ENCODE results near the gene SON.

SON gene

DNA sequence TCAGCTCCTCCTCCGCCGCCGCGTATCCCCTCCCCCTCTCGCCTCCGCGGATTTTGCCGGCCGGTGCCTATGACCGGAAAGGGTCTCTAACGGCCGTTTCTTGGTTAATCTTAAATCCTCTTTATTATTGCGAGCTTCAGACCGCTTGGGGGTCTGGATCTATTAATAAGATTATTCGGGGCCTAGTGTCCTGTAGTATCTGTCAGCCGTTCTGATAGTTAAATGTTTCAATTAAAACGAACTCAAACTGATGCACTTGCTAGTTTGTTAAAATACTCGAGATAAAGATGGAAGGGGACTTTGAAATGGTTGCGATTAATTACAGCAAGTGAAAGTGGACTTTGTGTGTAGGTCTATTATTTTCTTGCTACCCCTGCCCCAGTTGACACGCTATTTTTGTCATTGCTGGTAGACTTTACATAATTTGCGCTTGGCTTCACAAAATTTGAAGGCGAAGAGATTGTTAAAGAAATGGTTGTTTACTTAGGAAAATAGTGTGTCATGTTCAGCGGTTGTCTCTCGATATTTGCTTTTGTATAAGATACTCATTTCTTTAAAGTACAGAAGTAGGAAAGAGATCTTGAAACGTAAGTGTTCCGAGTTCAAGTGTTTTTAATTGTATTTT, 779 bp downstream of the SON start:
- DNase-seq: no peak

DNA sequence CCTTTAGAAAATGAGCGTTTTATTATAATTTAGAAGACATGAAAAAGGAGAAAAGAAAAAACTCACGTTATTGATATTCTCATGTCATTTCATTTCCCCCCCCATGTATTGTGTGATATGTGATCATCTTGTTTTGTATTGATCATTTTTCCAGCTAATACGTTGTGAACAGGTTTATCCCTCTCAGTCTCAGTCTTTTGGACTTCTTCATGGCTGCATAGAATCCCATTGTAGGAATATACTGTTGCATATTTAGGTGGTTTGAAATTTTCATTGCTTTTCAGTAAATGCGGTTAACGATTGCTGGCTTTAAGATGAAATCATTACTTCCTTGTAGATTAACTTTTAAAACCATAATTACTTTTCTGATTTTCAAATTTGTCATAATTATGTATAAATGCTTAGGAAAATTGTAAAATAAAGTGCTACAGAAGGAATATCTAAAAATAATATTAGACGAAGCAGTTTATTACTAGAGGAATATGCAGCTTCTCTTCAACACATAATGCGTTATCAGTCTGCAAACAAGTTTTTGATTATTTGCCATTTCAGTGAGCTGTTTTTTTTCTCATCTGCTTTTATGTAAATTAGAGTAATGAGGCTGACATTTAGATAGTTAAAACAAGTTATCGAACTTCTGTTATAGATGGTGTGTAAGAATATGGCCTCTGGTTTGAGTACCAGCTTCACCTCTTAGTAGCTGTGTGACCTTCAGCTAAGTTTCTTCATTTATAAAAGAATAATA, 1.8 kb downstream of the SON start:
- DNase-seq: no peak

DNA sequence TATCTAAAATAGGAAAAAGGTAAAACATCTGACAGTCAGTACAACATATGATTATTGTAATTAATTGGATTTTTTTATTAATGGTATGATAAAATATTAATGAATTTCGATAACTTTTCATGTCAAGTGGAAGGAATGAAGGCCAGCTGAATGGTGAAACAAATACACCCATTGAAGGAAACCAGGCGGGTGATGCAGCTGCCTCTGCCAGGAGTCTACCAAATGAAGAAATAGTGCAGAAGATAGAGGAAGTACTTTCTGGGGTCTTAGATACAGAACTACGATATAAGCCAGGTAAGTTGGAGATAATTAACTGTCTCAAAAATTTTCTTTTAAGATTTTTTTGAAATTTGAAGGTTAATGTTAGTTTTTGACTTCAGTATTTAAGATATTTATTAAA, 3.2 kb downstream of the SON start:
- no peak for DNase-seq

DNA sequence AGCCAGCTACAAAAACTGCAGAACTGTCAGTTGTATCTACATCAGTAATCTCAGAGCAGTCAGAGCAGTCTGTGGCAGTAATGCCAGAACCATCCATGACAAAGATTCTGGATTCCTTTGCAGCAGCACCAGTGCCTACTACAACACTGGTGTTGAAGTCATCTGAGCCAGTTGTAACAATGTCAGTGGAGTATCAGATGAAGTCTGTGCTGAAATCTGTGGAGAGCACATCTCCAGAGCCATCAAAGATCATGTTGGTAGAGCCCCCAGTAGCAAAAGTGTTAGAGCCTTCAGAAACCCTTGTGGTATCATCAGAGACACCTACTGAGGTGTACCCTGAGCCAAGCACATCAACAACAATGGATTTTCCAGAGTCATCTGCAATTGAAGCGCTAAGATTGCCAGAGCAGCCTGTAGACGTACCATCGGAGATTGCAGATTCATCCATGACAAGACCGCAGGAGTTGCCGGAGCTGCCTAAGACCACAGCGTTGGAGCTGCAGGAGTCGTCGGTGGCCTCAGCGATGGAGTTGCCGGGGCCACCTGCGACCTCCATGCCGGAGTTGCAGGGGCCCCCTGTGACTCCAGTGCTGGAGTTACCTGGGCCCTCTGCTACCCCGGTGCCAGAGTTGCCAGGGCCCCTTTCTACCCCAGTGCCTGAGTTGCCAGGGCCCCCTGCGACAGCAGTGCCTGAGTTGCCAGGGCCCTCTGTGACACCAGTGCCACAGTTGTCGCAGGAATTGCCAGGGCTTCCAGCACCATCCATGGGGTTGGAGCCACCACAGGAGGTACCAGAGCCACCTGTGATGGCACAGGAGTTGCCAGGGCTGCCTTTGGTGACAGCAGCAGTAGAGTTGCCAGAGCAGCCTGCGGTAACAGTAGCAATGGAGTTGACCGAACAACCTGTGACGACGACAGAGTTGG, 7.3 kb downstream of the SON start:
- DNase-seq: no peak

DNA sequence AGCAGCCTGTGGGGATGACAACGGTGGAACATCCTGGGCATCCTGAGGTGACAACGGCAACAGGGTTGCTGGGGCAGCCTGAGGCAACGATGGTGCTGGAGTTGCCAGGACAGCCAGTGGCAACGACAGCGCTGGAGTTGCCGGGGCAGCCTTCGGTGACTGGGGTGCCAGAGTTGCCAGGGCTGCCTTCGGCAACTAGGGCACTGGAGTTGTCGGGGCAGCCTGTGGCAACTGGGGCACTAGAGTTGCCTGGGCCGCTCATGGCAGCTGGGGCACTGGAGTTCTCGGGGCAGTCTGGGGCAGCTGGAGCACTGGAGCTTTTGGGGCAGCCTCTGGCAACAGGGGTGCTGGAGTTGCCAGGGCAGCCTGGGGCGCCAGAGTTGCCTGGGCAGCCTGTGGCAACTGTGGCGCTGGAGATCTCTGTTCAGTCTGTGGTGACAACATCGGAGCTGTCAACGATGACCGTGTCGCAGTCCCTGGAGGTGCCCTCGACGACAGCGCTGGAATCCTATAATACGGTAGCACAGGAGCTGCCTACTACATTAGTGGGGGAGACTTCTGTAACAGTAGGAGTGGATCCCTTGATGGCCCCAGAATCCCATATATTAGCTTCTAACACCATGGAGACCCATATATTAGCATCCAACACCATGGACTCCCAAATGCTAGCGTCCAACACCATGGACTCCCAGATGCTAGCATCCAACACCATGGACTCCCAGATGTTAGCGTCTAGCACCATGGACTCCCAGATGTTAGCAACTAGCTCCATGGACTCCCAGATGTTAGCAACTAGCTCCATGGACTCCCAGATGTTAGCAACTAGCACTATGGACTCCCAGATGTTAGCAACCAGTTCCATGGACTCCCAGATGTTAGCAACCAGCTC, 8.2 kb downstream of the SON start:
- DNase-seq: no peak

DNA sequence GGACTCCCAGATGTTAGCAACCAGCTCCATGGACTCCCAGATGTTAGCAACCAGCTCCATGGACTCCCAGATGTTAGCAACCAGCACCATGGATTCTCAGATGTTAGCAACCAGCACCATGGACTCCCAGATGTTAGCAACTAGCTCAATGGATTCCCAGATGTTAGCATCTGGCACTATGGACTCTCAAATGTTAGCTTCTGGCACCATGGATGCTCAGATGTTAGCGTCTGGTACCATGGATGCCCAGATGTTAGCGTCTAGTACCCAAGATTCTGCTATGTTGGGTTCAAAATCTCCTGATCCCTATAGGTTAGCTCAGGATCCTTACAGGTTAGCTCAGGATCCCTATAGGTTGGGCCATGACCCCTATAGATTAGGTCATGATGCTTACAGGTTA, 8.8 kb downstream of the SON start:
- DNase-seq: no peak

DNA sequence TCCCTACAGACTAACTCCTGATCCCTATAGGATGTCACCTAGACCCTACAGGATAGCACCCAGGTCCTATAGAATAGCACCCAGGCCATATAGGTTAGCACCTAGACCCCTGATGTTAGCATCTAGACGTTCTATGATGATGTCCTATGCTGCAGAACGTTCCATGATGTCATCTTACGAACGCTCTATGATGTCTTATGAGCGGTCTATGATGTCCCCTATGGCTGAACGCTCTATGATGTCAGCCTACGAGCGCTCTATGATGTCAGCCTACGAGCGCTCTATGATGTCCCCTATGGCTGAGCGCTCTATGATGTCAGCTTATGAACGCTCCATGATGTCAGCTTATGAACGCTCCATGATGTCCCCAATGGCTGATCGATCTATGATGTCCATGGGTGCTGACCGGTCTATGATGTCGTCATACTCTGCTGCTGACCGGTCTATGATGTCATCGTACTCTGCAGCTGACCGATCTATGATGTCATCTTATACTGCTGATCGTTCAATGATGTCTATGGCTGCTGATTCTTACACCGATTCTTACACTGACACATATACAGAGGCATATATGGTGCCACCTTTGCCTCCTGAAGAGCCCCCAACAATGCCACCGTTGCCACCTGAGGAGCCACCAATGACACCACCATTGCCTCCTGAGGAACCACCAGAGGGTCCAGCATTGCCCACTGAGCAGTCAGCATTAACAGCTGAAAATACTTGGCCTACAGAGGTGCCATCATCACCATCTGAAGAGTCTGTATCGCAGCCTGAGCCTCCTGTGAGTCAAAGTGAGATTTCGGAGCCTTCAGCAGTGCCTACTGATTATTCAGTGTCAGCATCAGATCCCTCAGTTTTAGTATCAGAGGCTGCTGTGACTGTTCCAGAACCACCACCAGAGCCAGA, 9.5 kb downstream of the SON start:
- no peak for DNase-seq

DNA sequence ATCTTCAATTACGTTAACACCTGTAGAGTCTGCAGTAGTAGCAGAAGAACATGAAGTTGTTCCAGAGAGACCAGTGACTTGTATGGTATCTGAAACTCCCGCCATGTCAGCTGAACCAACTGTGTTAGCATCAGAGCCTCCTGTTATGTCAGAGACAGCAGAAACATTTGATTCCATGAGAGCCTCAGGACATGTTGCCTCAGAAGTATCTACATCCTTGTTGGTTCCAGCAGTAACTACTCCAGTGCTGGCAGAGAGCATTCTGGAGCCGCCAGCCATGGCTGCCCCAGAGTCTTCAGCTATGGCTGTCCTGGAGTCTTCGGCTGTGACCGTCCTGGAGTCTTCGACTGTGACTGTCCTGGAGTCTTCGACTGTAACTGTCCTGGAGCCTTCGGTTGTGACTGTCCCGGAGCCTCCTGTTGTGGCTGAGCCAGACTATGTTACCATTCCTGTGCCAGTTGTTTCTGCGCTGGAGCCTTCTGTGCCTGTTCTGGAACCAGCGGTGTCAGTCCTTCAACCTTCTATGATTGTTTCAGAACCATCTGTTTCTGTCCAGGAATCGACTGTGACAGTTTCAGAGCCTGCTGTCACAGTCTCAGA, 10.3 kb downstream of the SON start:
- no peak for DNase-seq

DNA sequence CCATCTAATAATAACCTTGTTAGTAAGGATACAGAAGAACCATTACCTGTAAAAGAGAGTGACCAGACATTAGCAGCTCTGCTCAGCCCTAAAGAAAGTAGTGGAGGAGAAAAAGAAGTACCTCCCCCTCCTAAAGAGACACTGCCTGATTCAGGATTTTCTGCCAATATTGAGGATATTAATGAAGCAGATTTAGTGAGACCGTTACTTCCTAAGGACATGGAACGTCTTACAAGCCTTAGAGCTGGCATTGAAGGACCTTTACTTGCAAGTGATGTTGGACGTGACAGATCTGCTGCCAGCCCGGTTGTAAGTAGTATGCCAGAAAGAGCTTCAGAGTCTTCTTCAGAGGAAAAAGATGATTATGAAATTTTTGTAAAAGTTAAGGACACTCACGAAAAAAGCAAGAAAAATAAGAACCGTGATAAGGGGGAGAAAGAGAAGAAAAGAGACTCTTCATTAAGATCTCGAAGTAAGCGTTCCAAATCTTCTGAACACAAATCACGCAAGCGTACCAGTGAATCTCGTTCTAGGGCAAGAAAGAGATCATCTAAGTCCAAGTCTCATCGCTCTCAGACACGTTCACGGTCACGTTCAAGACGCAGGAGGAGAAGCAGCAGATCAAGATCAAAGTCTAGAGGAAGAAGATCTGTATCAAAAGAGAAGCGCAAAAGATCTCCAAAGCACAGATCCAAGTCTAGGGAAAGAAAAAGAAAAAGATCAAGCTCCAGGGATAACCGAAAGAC, 11.6 kb downstream of the SON start:
- no peak for DNase-seq

DNA sequence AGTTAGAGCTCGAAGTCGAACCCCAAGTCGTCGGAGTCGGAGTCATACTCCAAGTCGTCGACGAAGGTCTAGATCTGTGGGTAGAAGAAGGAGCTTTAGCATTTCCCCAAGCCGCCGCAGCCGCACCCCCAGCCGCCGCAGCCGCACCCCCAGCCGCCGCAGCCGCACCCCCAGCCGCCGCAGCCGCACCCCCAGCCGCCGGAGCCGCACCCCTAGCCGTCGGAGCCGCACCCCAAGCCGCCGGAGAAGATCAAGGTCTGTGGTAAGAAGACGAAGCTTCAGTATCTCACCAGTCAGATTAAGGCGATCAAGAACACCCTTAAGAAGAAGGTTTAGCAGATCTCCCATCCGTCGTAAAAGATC, 12.1 kb downstream of the SON start:
- DNase-seq: no peak

DNA sequence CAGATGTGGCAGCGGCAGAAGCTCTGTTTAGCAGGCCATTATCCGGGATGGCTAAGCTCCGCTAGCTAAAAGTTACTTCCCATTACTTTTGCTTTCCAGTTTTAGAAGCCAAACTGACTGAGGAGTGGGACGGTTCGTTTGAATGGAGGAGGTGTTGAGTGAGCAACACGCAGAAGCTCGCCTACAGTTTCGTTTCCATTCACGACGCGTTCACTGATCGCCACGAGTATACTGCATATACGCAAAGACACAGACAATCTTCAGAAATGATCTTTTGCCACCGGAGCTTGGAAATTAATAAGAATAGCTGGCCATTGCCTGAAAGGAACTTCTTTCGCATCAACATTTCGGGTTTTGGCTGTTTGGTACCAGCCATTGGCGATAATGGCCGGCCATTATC, 14.6 kb downstream of the SON start:
- DNase-seq: no peak

DNA sequence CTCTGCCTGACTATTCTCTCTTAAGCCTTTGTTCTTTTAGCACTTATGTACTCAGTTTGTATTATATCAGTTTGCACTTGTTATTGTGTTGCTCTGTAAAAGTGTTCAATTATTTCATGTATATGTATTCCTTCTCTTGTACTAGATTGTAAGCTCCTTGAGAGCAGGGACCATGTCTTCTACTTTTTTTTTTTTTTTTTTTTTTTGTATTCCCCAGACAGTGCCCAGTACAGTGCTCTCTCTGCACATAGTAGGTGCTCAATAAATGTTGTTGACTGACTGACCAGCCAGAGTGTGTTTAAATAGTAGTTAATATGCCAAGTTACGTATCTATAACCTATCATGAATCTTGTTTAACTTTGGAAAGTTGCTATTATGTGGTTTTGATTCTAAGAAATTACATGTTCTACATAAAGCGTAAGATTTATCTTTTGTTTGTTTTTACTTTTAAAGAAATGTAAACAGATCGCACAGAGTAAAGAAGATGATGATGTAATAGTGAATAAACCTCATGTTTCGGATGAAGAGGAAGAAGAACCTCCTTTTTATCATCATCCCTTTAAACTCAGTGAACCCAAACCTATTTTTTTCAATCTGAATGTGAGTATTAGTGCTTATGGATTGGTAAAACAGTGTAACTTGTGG, 16.1 kb downstream of the SON start:
- no peak for DNase-seq

DNA sequence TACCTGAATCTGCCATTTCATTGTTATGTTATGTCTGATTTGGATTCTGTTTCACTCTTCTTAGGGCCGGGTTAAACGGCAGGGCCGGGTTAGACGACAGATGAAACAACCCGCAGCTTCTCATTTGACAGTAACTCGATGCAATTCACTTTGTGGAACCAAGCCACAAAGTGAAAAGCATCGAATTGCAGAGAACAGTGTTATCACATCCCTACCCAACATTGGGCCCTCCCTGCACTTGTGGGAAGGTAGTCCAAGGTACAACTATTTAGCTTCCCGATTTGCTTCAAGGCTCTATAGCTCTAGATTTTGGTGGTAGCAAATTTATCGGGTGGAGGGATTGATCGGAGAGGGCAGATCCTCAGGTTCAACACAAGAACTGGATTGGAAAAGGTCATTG, 17.0 kb downstream of the SON start:
- DNase-seq: no peak

DNA sequence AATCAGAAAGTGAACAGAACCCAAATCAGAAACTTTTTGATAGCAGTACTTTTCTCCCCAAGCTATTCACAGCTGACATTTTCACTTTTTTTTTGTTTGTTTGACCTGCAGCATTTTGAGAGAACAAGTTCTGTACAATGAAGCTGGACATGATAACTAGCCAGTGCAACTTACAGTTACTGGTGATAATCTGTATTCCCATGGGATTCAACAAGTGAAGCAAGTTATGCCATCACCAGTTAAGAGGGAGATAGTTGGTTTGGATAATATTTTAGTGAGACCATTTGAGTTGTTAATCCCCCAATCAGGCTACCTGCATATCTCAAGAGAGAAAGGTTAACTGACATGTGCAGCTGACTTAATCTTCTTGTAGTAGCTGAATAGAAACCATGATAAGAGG, 18.1 kb downstream of the SON start:
- DNase-seq: no peak

DNA sequence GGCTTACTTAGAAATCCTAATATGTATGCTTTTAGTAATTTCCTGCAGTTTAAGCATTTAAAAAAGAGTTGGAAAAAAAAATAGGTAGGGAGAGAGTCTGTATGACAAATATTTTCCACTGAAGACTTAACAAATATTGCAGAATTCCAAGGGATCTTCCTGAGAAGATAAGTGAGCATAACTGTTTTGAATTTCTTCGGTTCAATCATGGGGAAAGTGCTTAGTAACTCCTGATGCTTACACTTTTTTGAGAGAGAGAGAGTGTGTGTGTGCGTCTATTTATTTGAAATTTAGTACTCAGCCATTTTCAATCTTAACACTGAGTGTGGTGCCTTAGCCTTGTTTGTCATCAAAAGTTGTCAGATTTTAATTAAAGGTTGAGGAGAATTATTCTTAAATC, 18.5 kb downstream of the SON start:
- no peak for DNase-seq

DNA sequence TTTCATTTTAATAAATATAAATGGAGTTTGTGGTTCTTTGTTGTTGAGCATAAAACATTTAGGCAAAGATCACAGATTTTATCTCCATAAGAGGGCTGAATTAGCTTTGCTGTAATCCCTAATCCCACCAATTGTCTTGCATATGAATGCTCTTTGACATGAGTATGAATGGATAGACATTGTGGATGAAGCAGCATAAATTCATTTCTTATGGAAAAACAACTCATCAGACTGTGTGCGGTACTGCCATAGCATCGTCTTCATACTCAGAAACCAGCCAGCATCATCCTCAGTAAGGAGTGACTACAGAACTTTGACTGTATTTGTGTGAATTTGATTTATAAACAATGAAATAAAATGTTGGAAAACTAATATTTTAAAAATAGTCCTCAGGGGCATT, 19.6 kb downstream of the SON start:
- no peak for DNase-seq

DNA sequence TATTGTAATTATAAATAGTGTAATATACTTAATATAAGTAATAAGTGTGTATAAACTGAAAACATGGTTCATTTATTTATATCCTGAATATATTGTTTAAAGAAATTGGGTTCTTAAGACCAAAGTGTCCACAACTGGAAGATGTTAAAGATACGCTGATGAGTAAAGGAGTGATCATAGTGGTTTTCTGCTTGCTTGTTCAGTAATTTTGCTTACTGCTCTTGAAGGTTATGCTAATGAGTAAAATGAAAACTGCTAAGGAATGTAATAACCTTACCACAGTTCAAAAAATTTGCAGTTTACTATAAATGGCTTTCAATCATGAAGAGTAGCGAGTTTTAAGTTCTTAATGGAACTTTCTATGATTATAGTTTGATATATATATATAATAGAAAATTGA, 23.7 kb downstream of the SON start:
- DNase-seq: no peak

DNA sequence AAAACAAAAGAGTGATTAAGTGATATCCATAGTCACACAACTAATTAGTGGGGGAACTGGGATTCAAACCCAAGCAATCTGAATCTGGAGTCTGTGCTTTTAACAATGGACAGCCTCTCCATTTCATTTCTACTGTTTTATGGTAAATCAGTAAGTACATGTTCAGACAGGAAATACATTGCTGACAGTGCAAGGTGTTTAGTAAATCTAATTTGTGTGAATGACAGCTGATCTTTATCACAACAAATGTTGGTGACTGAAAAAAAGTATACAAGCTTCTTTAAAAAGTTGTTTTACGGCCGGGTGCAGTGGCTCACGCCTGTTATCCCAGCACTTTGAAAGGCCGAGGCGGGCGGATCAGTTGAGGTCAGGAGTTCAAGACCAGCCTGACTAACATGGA, 25.1 kb downstream of the SON start:
- DNase-seq: no peak

DNA sequence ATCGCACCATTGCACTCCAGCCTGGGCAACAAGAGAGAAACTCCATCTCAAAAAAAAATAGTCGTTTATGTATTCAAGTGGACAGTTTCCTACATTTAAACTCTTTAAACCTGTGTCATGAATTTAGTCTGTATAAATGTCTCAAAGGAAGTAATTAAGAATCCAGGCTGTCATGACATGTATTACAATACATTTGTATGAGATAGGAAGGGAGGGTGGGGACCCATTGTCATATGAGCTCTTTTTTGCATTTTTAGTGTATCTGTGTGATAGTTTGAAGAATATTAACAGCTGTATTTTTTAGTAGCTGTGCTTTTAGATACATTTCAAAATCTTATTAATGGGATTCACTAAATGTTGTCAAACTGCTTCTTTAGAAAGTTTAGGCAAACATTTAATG, 25.6 kb downstream of the SON start:
- no peak for DNase-seq

DNA sequence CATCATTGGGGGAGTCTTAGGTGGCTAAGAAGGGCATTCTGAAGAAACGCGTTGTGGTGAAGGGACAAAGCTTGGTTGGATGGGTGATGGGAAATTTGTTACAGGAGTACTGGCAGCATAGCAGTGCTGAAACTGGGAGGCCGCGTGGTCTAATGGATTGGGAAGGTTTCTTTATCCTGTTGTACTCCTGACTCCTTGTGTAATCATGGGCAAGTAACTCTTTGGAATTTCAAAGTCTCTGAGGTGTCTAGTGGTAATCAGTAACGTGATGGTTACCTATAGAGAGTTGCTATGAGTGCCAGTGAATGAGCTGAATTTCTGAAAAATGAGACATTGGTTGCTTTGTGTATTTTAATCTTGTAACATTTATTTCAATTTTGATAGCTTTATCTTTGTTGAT, 27.2 kb downstream of the SON start:
- DNase-seq: no peak
